Smooth muscle cell (in vitro differentiated cells): ENCODE measurements around the gene PRELID3B. TPM values are rescaled to one million over a fixed set of nuclear protein-coding genes. Genes with fewer than 3 reads are reported as not detected.

Experiments
- DNase-seq: peaks from one replicate; lab custom pipeline; 2025; ENCODE audit not compliant: unreplicated experiment; lab: John Stamatoyannopoulos, UW
- H2AFZ ChIP-seq: fragments of 200-600 bp; sonication (generic); 2 replicates; pipeline ENCODE4 v1.6.0; 2016; ENCODE audit warnings: antibody characterized with exemption, low read depth, mild to moderate bottlenecking
- H3F3A ChIP-seq: fragments of 200-600 bp; sonication (generic); 2 replicates; pipeline ENCODE4 v1.6.0; 2017; ENCODE audit warnings: antibody characterized with exemption, low read depth
- H3K27ac ChIP-seq: fragments of 200-600 bp; sonication (generic); 2 replicates; pipeline ENCODE4 v1.5.1; 2016; ENCODE audit warnings: low read depth, mild to moderate bottlenecking
- H3K27me3 ChIP-seq: fragments of 200-600 bp; sonication (generic); 2 replicates; pipeline ENCODE4 v1.6.1; 2016; ENCODE audit warnings: low read depth, mild to moderate bottlenecking
- H3K36me3 ChIP-seq: fragments of 200-600 bp; sonication (generic); 2 replicates; pipeline ENCODE4 v1.5.1; 2016; ENCODE audit warnings: low read depth
- H3K4me1 ChIP-seq: fragments of 200-600 bp; sonication (generic); 2 replicates; pipeline ENCODE4 v1.5.1; 2016; ENCODE audit warnings: low read depth
- H3K4me2 ChIP-seq: fragments of 200-600 bp; sonication (generic); 2 replicates; pipeline ENCODE4 v1.6.0; 2016; ENCODE audit warnings: mild to moderate bottlenecking
- H3K4me3 ChIP-seq: fragments of 200-600 bp; sonication (generic); 2 replicates; pipeline ENCODE4 v1.5.1; 2016; ENCODE audit warnings: mild to moderate bottlenecking
- H3K79me2 ChIP-seq: fragments of 200-600 bp; sonication (generic); 2 replicates; pipeline ENCODE4 v1.6.0; 2016; ENCODE audit warnings: low read depth, mild to moderate bottlenecking
- H3K9ac ChIP-seq: fragments of 200-600 bp; sonication (generic); 2 replicates; pipeline ENCODE4 v1.6.0; 2016; ENCODE audit warnings: low read depth
- H3K9me3 ChIP-seq: fragments of 200-600 bp; sonication (generic); replicated peaks from 2 replicates; pipeline ENCODE4 v1.5.1; 2016; ENCODE audit warnings: low read depth
- H4K20me1 ChIP-seq: fragments of 200-600 bp; sonication (generic); 2 replicates; pipeline ENCODE4 v1.6.0; 2016; ENCODE audit warnings: low read depth
- WGBS: methylation state at CpG from one replicate; pipeline ENCODE4 v1.1.7; 2016; ENCODE audit warnings: low lambda C conversion rate; 5-methylcytosine and 5-hydroxymethylcytosine counted together
- polyA plus RNA-seq: library from polyadenylated mRNA; unstranded; fragments of >200 nt; fragmentation: Nextera tagmentation; extraction: Ambion mirVana; gene quantifications from 2 replicates; pipeline ENCODE4 v1.2.1, GENCODE V29; 2016
- total RNA-seq: library from RNA; depleted of rRNA; stranded (reverse); fragments of >200 nt; gene quantifications from 2 replicates; pipeline ENCODE4 v1.2.3, GENCODE V29; 2014
- TF ChIP-seq, protein P1 (sequence below): fragments of 200-600 bp; sonication (generic); IDR thresholded peaks from 2 replicates; pipeline ENCODE4 v1.5.1; 2017; ENCODE audit warnings: borderline replicate concordance, mild to moderate bottlenecking, antibody characterized with exemption; ENCODE audit not compliant: insufficient read depth, poor library complexity, severe bottlenecking

The PRELID3B gene
- total and polyA plus RNA-seq, 2 experiments from 2014 or later = 20.9 to 44.9 TPM

DNA sequence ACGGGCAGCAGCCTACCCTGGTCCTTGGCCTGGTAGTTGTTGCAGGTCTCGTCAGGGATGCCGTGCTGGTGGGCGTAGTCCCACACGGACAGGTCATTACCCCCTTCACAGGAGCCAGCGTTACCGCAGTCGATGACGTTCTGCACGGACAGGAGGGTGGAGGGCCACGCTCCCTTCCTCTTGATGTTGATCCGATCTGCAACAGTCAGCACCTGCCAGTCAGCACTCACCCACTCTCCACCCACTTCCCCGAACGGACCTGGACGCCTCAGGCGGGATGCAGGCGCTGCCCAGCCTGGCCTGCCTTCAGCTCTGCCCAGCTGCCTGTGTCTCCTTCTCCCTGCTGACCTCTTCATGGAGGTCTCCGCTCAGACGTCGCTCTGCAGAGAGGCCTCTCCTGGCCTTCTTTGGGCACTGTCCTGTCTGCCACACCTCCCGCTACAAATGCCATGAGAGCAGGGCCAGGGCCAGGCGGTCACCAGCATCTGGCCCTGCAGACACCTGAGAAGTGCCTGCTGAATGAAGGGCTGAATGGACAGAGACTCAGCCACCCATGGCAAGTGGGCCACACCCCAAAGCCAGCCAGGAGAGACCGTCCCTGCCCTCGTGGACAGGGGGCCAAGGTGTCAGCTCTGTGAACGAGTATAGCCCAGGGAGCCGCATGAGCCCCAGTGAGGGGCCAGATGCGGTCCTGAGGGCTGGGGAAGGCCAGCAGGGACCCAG lies 41.0 kb downstream of the PRELID3B start:
- Histone ChIP-seq H3K9ac (no peak overlapping the region), H2AFZ (no peak overlapping the region), H3K27ac (no peak overlapping the region), H3K4me1 (peaks cover 5% of the 10 kb centered on the region), H3K36me3 (peaks cover 11% of the 10 kb centered on the region), H3K9me3 (no peaks in the 10 kb centered on the region), H3K27me3 (no peaks in the 10 kb centered on the region), H3K4me2 (no peak overlapping the region), H4K20me1 (peaks cover 8% of the 10 kb centered on the region), H3K4me3 (no peak overlapping the region), H3F3A (peaks cover 2% of the 10 kb centered on the region), H3K79me2 (peaks cover 17% of the 10 kb centered on the region)
- 95% methylated on average over 24 of the region's 27 CpGs for WGBS
- no peak for DNase-seq
- TF ChIP-seq, protein P1, sequence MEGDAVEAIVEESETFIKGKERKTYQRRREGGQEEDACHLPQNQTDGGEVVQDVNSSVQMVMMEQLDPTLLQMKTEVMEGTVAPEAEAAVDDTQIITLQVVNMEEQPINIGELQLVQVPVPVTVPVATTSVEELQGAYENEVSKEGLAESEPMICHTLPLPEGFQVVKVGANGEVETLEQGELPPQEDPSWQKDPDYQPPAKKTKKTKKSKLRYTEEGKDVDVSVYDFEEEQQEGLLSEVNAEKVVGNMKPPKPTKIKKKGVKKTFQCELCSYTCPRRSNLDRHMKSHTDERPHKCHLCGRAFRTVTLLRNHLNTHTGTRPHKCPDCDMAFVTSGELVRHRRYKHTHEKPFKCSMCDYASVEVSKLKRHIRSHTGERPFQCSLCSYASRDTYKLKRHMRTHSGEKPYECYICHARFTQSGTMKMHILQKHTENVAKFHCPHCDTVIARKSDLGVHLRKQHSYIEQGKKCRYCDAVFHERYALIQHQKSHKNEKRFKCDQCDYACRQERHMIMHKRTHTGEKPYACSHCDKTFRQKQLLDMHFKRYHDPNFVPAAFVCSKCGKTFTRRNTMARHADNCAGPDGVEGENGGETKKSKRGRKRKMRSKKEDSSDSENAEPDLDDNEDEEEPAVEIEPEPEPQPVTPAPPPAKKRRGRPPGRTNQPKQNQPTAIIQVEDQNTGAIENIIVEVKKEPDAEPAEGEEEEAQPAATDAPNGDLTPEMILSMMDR = no peak

DNA sequence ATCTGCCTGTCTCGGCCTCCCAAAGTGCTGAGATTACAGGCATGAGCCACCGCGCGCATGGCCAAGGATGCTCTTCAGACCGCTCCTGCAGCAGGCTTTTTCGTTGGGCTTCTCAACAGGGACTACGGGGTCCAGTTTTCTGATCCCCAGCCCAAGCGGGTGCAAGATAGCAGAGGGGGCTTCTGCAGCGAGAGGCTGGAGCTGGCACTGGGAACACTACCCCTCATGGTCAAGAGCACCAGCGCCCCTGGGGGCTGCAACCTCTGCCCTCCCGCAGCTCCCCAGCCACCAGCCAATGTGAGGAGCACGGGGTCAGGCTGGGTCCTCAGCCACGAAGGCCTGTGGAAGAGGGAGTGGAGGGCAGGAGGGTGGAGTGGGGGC lies 41.5 kb downstream of the PRELID3B start:
- Histone ChIP-seq H3F3A (peaks cover 7% of the 10 kb centered on the region), H3K79me2 (peaks cover 11% of the 10 kb centered on the region), H3K4me3 (no peak overlapping the region), H4K20me1 (peaks cover 8% of the 10 kb centered on the region), H3K36me3 (peaks cover 11% of the 10 kb centered on the region), H3K9ac (no peak overlapping the region), H3K9me3 (no peaks in the 10 kb centered on the region), H3K4me1 (no peaks in the 10 kb centered on the region), H3K27ac (no peak overlapping the region), H3K27me3 (no peaks in the 10 kb centered on the region), H3K4me2 (no peak overlapping the region), H2AFZ (no peak overlapping the region)
- TF ChIP-seq, protein P1 = no peak
- 91% methylated on average over 13 of the region's 13 CpGs for WGBS
- no peak for DNase-seq

DNA sequence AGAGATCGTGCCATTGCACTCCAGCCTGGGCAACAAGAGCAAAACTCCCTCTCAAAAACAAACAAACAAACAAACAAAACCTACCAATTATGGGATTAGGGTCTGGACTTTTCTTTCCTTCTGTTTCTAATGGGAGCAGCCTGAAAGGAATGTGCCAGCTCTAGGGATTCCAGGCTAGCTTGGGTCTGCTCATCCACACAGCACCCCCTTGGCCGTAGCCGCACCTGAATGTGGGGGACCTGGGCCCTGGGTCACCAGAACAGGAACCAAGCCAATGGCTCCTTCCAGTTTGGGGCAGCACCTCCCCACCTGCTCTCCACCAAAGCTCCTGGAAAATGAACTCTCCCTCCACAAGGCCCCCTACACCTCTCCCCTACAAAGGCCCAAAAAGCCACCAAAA lies 42.3 kb downstream of the PRELID3B start:
- Histone ChIP-seq H3K4me1 (no peaks in the 10 kb centered on the region), H3K9me3 (no peaks in the 10 kb centered on the region), H4K20me1 (peaks cover 8% of the 10 kb centered on the region), H3K9ac (no peak overlapping the region), H3K27me3 (no peaks in the 10 kb centered on the region), H2AFZ (no peak overlapping the region), H3F3A (peaks cover 11% of the 10 kb centered on the region), H3K79me2 (peaks cover 4% of the 10 kb centered on the region), H3K27ac (no peak overlapping the region), H3K4me2 (no peak overlapping the region), H3K36me3 (peaks cover 11% of the 10 kb centered on the region), H3K4me3 (no peak overlapping the region)
- no peak for DNase-seq
- TF ChIP-seq, protein P1 = no peak
- WGBS = 93% methylated on average over 3 of the region's 3 CpGs

DNA sequence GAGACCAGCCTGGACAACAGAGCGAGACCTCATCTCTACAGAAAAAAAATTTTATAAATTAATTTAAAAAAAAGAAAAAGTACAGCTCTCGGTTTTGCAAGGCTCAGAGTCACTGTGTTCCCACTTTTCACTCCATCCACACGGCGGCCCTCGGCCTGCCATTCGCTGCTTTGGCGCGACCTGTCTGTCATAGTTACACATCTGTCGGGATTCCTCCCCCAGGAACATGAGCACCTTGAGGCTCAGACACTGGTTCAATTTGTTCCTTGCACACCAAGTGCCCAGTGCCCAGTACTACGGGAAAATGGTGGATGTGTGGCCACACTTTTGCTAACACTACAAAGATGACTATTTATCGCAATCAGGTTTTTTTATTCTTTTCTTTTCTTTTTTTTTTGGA lies 43.9 kb downstream of the PRELID3B start:
- Histone ChIP-seq H3K36me3 (peaks cover 11% of the 10 kb centered on the region), H2AFZ (no peak overlapping the region), H3F3A (peaks cover 19% of the 10 kb centered on the region), H3K4me1 (no peaks in the 10 kb centered on the region), H3K9me3 (no peaks in the 10 kb centered on the region), H3K4me2 (no peak overlapping the region), H3K27ac (no peak overlapping the region), H4K20me1 (peaks cover 6% of the 10 kb centered on the region), H3K79me2 (no peaks in the 10 kb centered on the region), H3K4me3 (no peak overlapping the region), H3K27me3 (no peaks in the 10 kb centered on the region), H3K9ac (no peak overlapping the region)
- WGBS = 97% methylated on average over 11 of the region's 11 CpGs
- TF ChIP-seq, protein P1 = no peak
- DNase-seq = no peak
